HEK293 (cell line): ENCODE measurements around the gene CHERP.

Experiments used
- KLF16 ChIP-seq: fragments of 450-650 bp; formaldehyde crosslinking; IDR thresholded peaks from 2 replicates; pipeline ENCODE4 v1.5.1; 2017; ENCODE audit warnings: missing biosample characterization, missing genetic modification characterization
- MZF1 ChIP-seq: fragments of 450-650 bp; formaldehyde crosslinking; IDR thresholded peaks from 2 replicates; pipeline ENCODE4 v1.5.1; 2017; ENCODE audit warnings: missing biosample characterization, missing genetic modification characterization, borderline replicate concordance
- REPIN1 ChIP-seq: fragments of 450-650 bp; formaldehyde crosslinking; IDR thresholded peaks from 2 replicates; pipeline ENCODE4 v1.5.1; 2017; ENCODE audit warnings: missing biosample characterization, missing genetic modification characterization, low read depth
- SP2 ChIP-seq: fragments of 450-650 bp; formaldehyde crosslinking; IDR thresholded peaks from 2 replicates; pipeline ENCODE4 v1.5.1; 2016; ENCODE audit warnings: missing biosample characterization, missing genetic modification characterization
- TCF7L2 ChIP-seq: IDR thresholded peaks from 2 replicates; pipeline ENCODE4 v1.6.1; 2011; ENCODE audit warnings: low read depth, mild to moderate bottlenecking, inconsistent platforms, low read length, moderate library complexity, borderline replicate concordance
- ZNF114 ChIP-seq: fragments of 450-650 bp; formaldehyde crosslinking; IDR thresholded peaks from 2 replicates; pipeline ENCODE4 v1.5.0; 2017; ENCODE audit warnings: missing biosample characterization, missing genetic modification characterization
- ZNF274 ChIP-seq, 2 experiments: fragments of 200-500 bp in 1 of 2; fragments of 450-650 bp in 1 of 2; sonication (Bioruptor generic) in 1 of 2; formaldehyde crosslinking in 1 of 2; IDR thresholded peaks; 2 replicates each; pipeline versions ENCODE4 v1.5.1 to v1.6.1; 2014 to 2016; ENCODE audit warnings: borderline replicate concordance in 1 of 2, inconsistent platforms in 1 of 2, low read length in 1 of 2, missing biosample characterization in 1 of 2, missing genetic modification characterization in 1 of 2
- ZNF629 ChIP-seq: fragments of 450-650 bp; formaldehyde crosslinking; IDR thresholded peaks from 2 replicates; pipeline ENCODE4 v1.5.1; 2017; ENCODE audit warnings: missing biosample characterization, missing genetic modification characterization
- TF ChIP-seq, protein P1 (sequence below): fragments of 450-650 bp; formaldehyde crosslinking; IDR thresholded peaks from 2 replicates; pipeline ENCODE4 v1.5.1; 2016; ENCODE audit warnings: missing biosample characterization, missing genetic modification characterization
- TF ChIP-seq, protein P2 (sequence below): fragments of 450-650 bp; formaldehyde crosslinking; IDR thresholded peaks from 2 replicates; pipeline ENCODE4 v1.5.1; 2016; ENCODE audit warnings: missing biosample characterization, missing genetic modification characterization

DNA sequence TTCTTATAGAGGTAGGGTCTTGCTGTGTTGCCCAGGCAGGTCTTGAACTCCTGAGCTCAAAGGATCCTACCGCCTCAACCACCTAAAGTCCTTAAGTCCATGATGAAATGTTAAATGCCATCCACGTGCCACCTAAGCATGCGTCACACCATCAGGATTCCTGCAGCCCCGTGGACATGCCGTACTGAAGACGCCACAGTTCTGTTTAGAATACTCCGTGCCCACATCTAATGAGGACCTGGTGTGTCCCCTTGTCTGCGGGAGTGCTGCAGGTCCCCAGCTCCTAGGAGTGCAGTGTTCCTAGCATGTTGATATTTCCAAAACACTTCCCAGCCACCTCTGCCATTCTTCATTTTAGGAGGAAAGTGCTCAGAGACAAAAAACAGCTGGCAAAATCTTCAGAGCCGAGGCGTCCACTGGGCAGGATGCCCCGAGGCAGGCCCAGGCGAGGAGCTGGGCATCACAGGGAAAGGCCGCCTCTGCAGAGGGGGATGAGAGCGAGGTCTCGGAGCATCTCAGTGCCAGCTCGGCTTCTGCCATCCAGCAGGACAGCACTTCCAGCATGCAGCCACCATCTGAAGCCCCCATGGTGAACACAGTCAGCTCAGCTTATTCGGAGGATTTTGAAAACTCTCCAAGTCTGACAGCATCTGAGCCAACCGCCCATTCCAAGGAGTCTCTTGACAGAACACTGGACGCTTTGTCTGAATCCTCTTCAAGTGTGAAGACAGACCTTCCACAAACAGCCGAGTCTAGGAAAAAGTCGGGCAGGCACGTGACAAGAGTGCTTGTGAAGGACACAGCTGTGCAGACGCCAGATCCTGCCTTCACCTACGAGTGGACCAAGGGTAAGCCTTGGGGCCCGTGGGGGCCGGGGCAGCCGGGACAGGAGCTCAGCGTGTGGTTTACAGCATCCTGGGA lies 32.8 kb downstream of the CHERP start:
- TF ChIP-seq, protein P1, sequence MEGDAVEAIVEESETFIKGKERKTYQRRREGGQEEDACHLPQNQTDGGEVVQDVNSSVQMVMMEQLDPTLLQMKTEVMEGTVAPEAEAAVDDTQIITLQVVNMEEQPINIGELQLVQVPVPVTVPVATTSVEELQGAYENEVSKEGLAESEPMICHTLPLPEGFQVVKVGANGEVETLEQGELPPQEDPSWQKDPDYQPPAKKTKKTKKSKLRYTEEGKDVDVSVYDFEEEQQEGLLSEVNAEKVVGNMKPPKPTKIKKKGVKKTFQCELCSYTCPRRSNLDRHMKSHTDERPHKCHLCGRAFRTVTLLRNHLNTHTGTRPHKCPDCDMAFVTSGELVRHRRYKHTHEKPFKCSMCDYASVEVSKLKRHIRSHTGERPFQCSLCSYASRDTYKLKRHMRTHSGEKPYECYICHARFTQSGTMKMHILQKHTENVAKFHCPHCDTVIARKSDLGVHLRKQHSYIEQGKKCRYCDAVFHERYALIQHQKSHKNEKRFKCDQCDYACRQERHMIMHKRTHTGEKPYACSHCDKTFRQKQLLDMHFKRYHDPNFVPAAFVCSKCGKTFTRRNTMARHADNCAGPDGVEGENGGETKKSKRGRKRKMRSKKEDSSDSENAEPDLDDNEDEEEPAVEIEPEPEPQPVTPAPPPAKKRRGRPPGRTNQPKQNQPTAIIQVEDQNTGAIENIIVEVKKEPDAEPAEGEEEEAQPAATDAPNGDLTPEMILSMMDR = no peak
- TF ChIP-seq, protein P2, sequence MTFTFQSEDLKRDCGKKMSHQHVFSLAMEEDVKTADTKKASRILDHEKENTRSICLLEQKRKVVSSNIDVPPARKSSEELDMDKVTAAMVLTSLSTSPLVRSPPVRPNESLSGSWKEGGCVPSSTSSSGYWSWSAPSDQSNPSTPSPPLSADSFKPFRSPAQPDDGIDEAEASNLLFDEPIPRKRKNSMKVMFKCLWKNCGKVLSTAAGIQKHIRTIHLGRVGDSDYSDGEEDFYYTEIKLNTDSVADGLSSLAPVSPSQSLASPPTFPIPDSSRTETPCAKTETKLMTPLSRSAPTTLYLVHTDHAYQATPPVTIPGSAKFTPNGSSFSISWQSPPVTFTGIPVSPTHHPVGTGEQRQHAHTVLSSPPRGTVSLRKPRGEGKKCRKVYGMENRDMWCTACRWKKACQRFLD (tag by site-specific recombination) = no peak
- TF ChIP-seq ZNF274 (IDR thresholded peaks at IDR 0.05; ENCODE audit: low read length) = no peak
- TF ChIP-seq ZNF274 (tag by site-specific recombination; IDR thresholded peaks at IDR 0.05; ENCODE audit: borderline replicate concordance) = no peak
- no peak for TF ChIP-seq REPIN1 (tag by site-specific recombination)
- TF ChIP-seq ZNF114 (tag by site-specific recombination) = no peak
- TF ChIP-seq KLF16 (tag by site-specific recombination) = no peak
- no peak for TF ChIP-seq ZNF629 (tag by site-specific recombination)
- no peak for TF ChIP-seq TCF7L2
- TF ChIP-seq MZF1 (tag by site-specific recombination) = no peak
- TF ChIP-seq SP2 (tag by site-specific recombination) = no peak
